Keratinocyte (primary cell): ENCODE results near the gene PHKA2.

ENCODE experiments used
- CTCF ChIP-seq, 3 experiments: IDR thresholded peaks in 1 of 3; conservative IDR thresholded peaks in 1 of 3; optimal IDR thresholded peaks in 1 of 3; 2 replicates in 2 of 3; 3 replicates in 1 of 3; pipeline versions ENCODE3 to v1.5.1; 2011; ENCODE audit warnings: low read length in 3 of 3, mild to moderate bottlenecking in 3 of 3, moderate library complexity in 2 of 3, control low read depth in 1 of 3, inconsistent platforms in 1 of 3; ENCODE audit not compliant: insufficient read depth in 2 of 3; ENCODE audit errors: extremely low read depth in 1 of 3
- EZH2 ChIP-seq: IDR thresholded peaks from one replicate; pipeline ENCODE4 v1.6.1; 2012; ENCODE audit warnings: inconsistent platforms, mild to moderate bottlenecking, low read length, moderate library complexity

- TF ChIP-seq CTCF (optimal IDR thresholded peaks at IDR 0.05 in 1 of 3, IDR thresholded peaks at IDR 0.05 in 1 of 3, conservative IDR thresholded peaks at IDR 0.05 in 1 of 3; ENCODE audit: extremely low read depth in 1 of 3, insufficient read depth in 2 of 3, low read length in 3 of 3) (no peak), EZH2 (no peak)
These were observed 95.6 kb downstream of the PHKA2 start for GRCh38 chrX:18888281-18888680.
